ENCODE measurements around the gene LY9.
"Not testable (repeated sequence)": the region's sequence is repeated elsewhere in the genome, so short reads cannot be mapped to it uniquely, and the experiment has no call there.

The LY9 gene

GRCh38 chr1:160780398-160780755 lies 15.6 kb upstream of the LY9 start:
- Histone ChIP-seq H3K4me3 (ENCODE audit: low read depth, low read length) (no peak overlapping the region), H3K27me3 (ENCODE audit: insufficient read depth, low read depth, severe bottlenecking) (peaks cover 91% of the 10 kb centered on the region), H3K27ac (no peak overlapping the region)

GRCh38 chr1:160781186-160781766 lies 14.7 kb upstream of the LY9 start:
- DNase-seq, result no peak
- TF ChIP-seq CTCF (IDR thresholded peaks at IDR 0.05; ENCODE audit: low read depth, low read length), result no peak
- no peak overlapping the region for H3K4me3 ChIP-seq (ENCODE audit: low read depth, low read length)
- no peaks in the 10 kb centered on the region for H3K36me3 ChIP-seq
- H3K27ac ChIP-seq, result no peak overlapping the region
- H3K9me3 ChIP-seq (ENCODE audit: severe bottlenecking), result peaks cover 12% of the 10 kb centered on the region
- H3K27me3 ChIP-seq (ENCODE audit: insufficient read depth, low read depth, severe bottlenecking), result peaks cover 83% of the 10 kb centered on the region

More at GRCh38 chr1:160780398-160780755, 15.6 kb upstream of the LY9 start:
- TF ChIP-seq CTCF (IDR thresholded peaks at IDR 0.05; ENCODE audit: low read depth, low read length), result no peak
- Histone ChIP-seq H3K36me3 (no peaks in the 10 kb centered on the region), H3K9me3 (ENCODE audit: severe bottlenecking) (peaks cover 11% of the 10 kb centered on the region)
- no peak for DNase-seq

- H3K27me3 ChIP-seq (ENCODE audit: insufficient read depth, low read depth, severe bottlenecking), result peaks cover 81% of the 10 kb centered on the region
- no peak overlapping the region for H3K27ac ChIP-seq
- H3K36me3 ChIP-seq, result no peaks in the 10 kb centered on the region
- no peak overlapping the region for H3K4me3 ChIP-seq (ENCODE audit: low read depth, low read length)
- DNase-seq, result no peak
- H3K9me3 ChIP-seq (ENCODE audit: severe bottlenecking), result peaks cover 15% of the 10 kb centered on the region
- no peak for TF ChIP-seq CTCF (IDR thresholded peaks at IDR 0.05; ENCODE audit: low read depth, low read length)
Measured at GRCh38 chr1:160781914-160782689, 13.9 kb upstream of the LY9 start.

- Histone ChIP-seq H3K27me3 (ENCODE audit: insufficient read depth, low read depth, severe bottlenecking) (peaks cover 72% of the 10 kb centered on the region), H3K9me3 (ENCODE audit: severe bottlenecking) (peaks cover 17% of the 10 kb centered on the region)
- DNase-seq; H3K27ac ChIP-seq; H3K36me3 ChIP-seq; H3K4me3 ChIP-seq (ENCODE audit: low read depth, low read length): not testable (repeated sequence)
Measured at GRCh38 chr1:160782988-160783765, 12.8 kb upstream of the LY9 start.

- no peak for DNase-seq
- Histone ChIP-seq H3K4me3 (ENCODE audit: low read depth, low read length) (no peak overlapping the region), H3K36me3 (no peaks in the 10 kb centered on the region), H3K27me3 (ENCODE audit: insufficient read depth, low read depth, severe bottlenecking) (peaks cover 70% of the 10 kb centered on the region), H3K27ac (no peak overlapping the region), H3K9me3 (ENCODE audit: severe bottlenecking) (peaks cover 8% of the 10 kb centered on the region)
- TF ChIP-seq CTCF (IDR thresholded peaks at IDR 0.05; ENCODE audit: low read depth, low read length), result no peak
Measured at GRCh38 chr1:160789051-160789701, 6.8 kb upstream of the LY9 start.
